ENCODE data around the gene RALGDS.

The RALGDS gene

DNA sequence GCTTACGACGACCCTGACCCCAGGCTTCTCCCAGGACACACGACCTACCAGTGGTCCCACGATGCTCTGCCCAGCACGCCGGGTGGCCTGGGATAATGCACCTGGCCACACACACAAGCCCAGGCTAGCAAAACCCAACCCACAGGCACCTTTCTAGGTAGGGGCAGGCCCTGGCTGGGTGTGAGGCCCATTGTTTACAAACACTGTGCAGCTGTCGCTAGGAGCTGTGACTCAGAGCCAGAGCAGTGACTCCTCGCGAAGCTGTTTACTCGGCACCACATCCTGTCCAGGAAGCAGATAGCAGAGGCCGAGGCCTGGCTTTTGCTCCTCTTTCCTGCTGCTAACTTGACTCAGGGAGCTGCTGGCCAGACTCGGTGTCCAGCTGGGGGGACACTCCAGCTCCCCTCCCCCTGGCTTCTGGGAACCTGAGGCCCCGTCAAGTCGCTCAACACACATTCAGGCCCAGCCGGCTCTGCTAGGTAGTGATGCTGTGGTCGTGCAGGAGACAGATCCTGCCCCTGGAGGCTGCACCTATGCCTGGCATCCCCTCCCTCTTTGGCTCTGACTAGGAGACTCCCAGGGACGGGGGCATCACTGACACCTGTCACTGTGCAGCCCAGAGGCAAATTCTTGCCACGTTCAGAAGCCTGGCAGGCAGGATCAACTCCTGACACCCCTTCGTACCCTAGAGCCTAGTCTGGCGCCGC, 12.8 kb upstream of the RALGDS start:
- Histone ChIP-seq H3K9me3 (ENCODE audit: control insufficient read depth, low read length) (no peaks in the 10 kb centered on the region), H3K9ac (ENCODE audit: low read length) (peak overlapping the region; percentile 87), H2AK5ac (ENCODE audit: low read length, severe bottlenecking) (peak overlapping the region; percentile 54), H3K4me3 (ENCODE audit: insufficient read depth in 1 of 2, low read depth in 1 of 2, low read length in 2 of 2) (peak overlapping the region in 1 of 2 experiments; percentile 40), H3K27me3 (ENCODE audit: control insufficient read depth in 1 of 2, insufficient read depth in 1 of 2, low read length in 2 of 2) (no peaks in the 10 kb centered on the region), H2AFZ (ENCODE audit: low read depth, low read length) (no peak overlapping the region), H3K4me1 (ENCODE audit: control insufficient read depth, insufficient read depth, low read depth, low read length) (peaks cover 50% of the 10 kb centered on the region), H3K14ac (ENCODE audit: low read length in 2 of 2) (peak overlapping the region in 1 of 2 experiments; percentile 97), H4K8ac (ENCODE audit: low read length) (peak overlapping the region; percentile 90), H3K36me3 (ENCODE audit: control insufficient read depth in 1 of 2, insufficient read depth in 2 of 2, low read depth in 1 of 2, low read length in 2 of 2) (peaks cover 0 to 28% of the 10 kb centered on the region in 2 experiments), H2BK120ac (ENCODE audit: low read depth, low read length) (peak overlapping the region; percentile 87), H3K23ac (ENCODE audit: low read length in 2 of 2) (peak overlapping the region in 1 of 2 experiments; percentile 73), H3K4ac (ENCODE audit: low read depth in 1 of 2, low read length in 2 of 2) (peak overlapping the region; percentile 62 to 98), H3K18ac (ENCODE audit: low read depth in 1 of 2, low read length in 2 of 2) (peak overlapping the region; percentile 97 to 98), H2BK12ac (ENCODE audit: low read length in 2 of 2) (peak overlapping the region; percentile 97 to 98), H2BK15ac (ENCODE audit: low read depth, poor library complexity, severe bottlenecking) (peak overlapping the region; percentile 82), H3K27ac (ENCODE audit: low read length, poor library complexity, severe bottlenecking) (peak overlapping the region; percentile 85), H4K91ac (ENCODE audit: low read length) (peak overlapping the region; percentile 95), H3K4me2 (ENCODE audit: low read length, poor library complexity, severe bottlenecking) (no peak overlapping the region), H2BK5ac (ENCODE audit: low read depth, low read length, poor library complexity, severe bottlenecking) (no peak overlapping the region), H3K79me1 (replicated peaks; ENCODE audit: low read length, poor library complexity, severe bottlenecking) (peaks cover 38% of the 10 kb centered on the region)
- WGBS: 19% methylated on average over 21 of the region's 21 CpGs
- DNase-seq: peak; percentile 99

DNA sequence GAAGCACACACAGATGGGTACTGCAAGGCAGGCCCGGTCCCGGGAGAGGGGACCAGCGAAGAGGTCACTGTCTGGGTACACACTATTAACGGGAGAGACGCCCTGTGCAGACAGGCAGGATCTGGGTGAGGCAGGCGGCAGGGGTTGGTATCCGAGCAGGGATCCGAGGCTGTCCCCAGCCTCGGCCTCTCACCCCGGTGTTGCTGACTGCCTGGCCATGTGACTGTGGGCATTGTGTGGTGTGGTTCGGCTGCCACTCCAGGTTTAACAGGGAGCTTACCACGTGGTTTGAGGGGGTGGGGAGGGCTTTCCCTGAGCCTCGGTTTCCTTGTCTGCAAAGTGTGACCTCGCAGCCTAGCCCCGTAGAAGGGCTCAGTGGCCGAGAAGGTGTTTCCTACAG, 11.1 kb upstream of the RALGDS start:
- H4K91ac ChIP-seq (ENCODE audit: low read length): peak overlapping the region; percentile 96
- H3K9me3 ChIP-seq (ENCODE audit: control insufficient read depth, low read length): no peaks in the 10 kb centered on the region
- H3K4ac ChIP-seq (ENCODE audit: low read depth in 1 of 2, low read length in 2 of 2): peak overlapping the region; percentile 7 to 13
- H3K4me3 ChIP-seq (ENCODE audit: insufficient read depth in 1 of 2, low read depth in 1 of 2, low read length in 2 of 2): no peak overlapping the region
- H3K4me2 ChIP-seq (ENCODE audit: low read length, poor library complexity, severe bottlenecking): no peak overlapping the region
- H2BK15ac ChIP-seq (ENCODE audit: low read depth, poor library complexity, severe bottlenecking): peak overlapping the region; percentile 78
- 94% methylated on average over 16 of the region's 16 CpGs for WGBS
- H3K14ac ChIP-seq (ENCODE audit: low read length in 2 of 2): peak overlapping the region in 1 of 2 experiments; percentile 0
- H3K79me1 ChIP-seq (replicated peaks; ENCODE audit: low read length, poor library complexity, severe bottlenecking): peaks cover 41% of the 10 kb centered on the region
- no peak overlapping the region for H3K9ac ChIP-seq (ENCODE audit: low read length)
- H2BK5ac ChIP-seq (ENCODE audit: low read depth, low read length, poor library complexity, severe bottlenecking): no peak overlapping the region
- no peak overlapping the region for H2AFZ ChIP-seq (ENCODE audit: low read depth, low read length)
- H3K27ac ChIP-seq (ENCODE audit: low read length, poor library complexity, severe bottlenecking): no peak overlapping the region
- H2AK5ac ChIP-seq (ENCODE audit: low read length, severe bottlenecking): no peak overlapping the region
- peaks cover 0 to 35% of the 10 kb centered on the region in 2 experiments for H3K36me3 ChIP-seq (ENCODE audit: control insufficient read depth in 1 of 2, insufficient read depth in 2 of 2, low read depth in 1 of 2, low read length in 2 of 2)
- no peak overlapping the region for H2BK120ac ChIP-seq (ENCODE audit: low read depth, low read length)
- no peak for DNase-seq
- peak overlapping the region; percentile 16 for H4K8ac ChIP-seq (ENCODE audit: low read length)
- H3K4me1 ChIP-seq (ENCODE audit: control insufficient read depth, insufficient read depth, low read depth, low read length): peaks cover 47% of the 10 kb centered on the region
- no peaks in the 10 kb centered on the region for H3K27me3 ChIP-seq (ENCODE audit: control insufficient read depth in 1 of 2, insufficient read depth in 1 of 2, low read length in 2 of 2)
- H3K18ac ChIP-seq (ENCODE audit: low read depth in 1 of 2, low read length in 2 of 2): peak overlapping the region; percentile 23 to 44
- peak overlapping the region; percentile 61 to 82 for H2BK12ac ChIP-seq (ENCODE audit: low read length in 2 of 2)
- H3K23ac ChIP-seq (ENCODE audit: low read length in 2 of 2): no peak overlapping the region

GRCh38 chr9:133131506-133131905, 10.5 kb upstream of the RALGDS start:
- 86% methylated on average over 5 of the region's 5 CpGs for WGBS
- no peaks in the 10 kb centered on the region for H3K9me3 ChIP-seq (ENCODE audit: control insufficient read depth, low read length)

DNA sequence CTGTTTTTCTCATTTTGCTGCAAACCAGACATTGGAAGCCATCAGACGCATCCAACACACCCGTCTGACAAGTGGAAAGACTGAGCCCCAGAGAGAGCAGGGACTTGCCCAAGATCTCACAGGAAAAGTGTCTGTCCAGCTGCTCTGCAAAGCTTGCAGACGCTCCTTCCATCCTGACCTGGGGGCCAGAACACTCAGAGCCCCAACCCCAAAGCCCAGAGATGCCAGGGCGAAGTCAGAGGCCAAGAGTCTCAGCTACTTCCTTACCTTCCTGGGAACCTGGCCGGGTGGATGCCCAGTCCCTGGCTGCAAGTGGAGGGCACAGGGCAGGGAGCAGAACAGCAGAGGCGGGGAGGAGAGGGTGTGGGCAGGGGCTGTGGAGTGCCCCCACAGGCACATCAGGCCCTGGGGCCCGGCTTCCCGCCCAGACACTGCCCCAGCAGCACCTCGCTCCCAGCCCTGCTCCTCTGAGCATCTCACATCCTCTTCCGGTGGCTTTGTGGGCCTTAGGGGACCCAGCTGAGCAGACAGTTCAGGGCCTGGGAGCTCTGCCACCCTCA, 9.7 kb upstream of the RALGDS start:
- Histone ChIP-seq H4K91ac (ENCODE audit: low read length) (no peak overlapping the region), H3K4me3 (ENCODE audit: insufficient read depth in 1 of 2, low read depth in 1 of 2, low read length in 2 of 2) (no peak overlapping the region), H2BK120ac (ENCODE audit: low read depth, low read length) (no peak overlapping the region), H3K4ac (ENCODE audit: low read depth in 1 of 2, low read length in 2 of 2) (no peak overlapping the region), H3K36me3 (ENCODE audit: control insufficient read depth in 1 of 2, insufficient read depth in 2 of 2, low read depth in 1 of 2, low read length in 2 of 2) (peaks cover 0 to 41% of the 10 kb centered on the region in 2 experiments), H3K27me3 (ENCODE audit: control insufficient read depth in 1 of 2, insufficient read depth in 1 of 2, low read length in 2 of 2) (no peaks in the 10 kb centered on the region), H2BK15ac (ENCODE audit: low read depth, poor library complexity, severe bottlenecking) (no peak overlapping the region), H4K8ac (ENCODE audit: low read length) (peak overlapping the region; percentile 42), H3K4me2 (ENCODE audit: low read length, poor library complexity, severe bottlenecking) (no peak overlapping the region), H3K18ac (ENCODE audit: low read depth in 1 of 2, low read length in 2 of 2) (peak overlapping the region; percentile 16 to 38), H2AK5ac (ENCODE audit: low read length, severe bottlenecking) (no peak overlapping the region), H2BK5ac (ENCODE audit: low read depth, low read length, poor library complexity, severe bottlenecking) (no peak overlapping the region), H3K4me1 (ENCODE audit: control insufficient read depth, insufficient read depth, low read depth, low read length) (peaks cover 57% of the 10 kb centered on the region), H3K9me3 (ENCODE audit: control insufficient read depth, low read length) (no peaks in the 10 kb centered on the region), H3K27ac (ENCODE audit: low read length, poor library complexity, severe bottlenecking) (no peak overlapping the region), H3K79me1 (replicated peaks; ENCODE audit: low read length, poor library complexity, severe bottlenecking) (peaks cover 46% of the 10 kb centered on the region), H2BK12ac (ENCODE audit: low read length in 2 of 2) (peak overlapping the region in 1 of 2 experiments; percentile 7), H2AFZ (ENCODE audit: low read depth, low read length) (no peak overlapping the region), H3K23ac (ENCODE audit: low read length in 2 of 2) (no peak overlapping the region), H3K9ac (ENCODE audit: low read length) (no peak overlapping the region), H3K14ac (ENCODE audit: low read length in 2 of 2) (no peak overlapping the region)
- DNase-seq: no peak
- WGBS: 93% methylated on average over 7 of the region's 10 CpGs

More at GRCh38 chr9:133131506-133131905, 10.5 kb upstream of the RALGDS start:
- Histone ChIP-seq H3K18ac (ENCODE audit: low read depth in 1 of 2, low read length in 2 of 2) (peak overlapping the region; percentile 5 to 57), H3K27ac (ENCODE audit: low read length, poor library complexity, severe bottlenecking) (no peak overlapping the region), H2AK5ac (ENCODE audit: low read length, severe bottlenecking) (peak overlapping the region; percentile 5), H2BK5ac (ENCODE audit: low read depth, low read length, poor library complexity, severe bottlenecking) (no peak overlapping the region), H3K4ac (ENCODE audit: low read depth in 1 of 2, low read length in 2 of 2) (peak overlapping the region; percentile 6 to 7), H3K36me3 (ENCODE audit: control insufficient read depth in 1 of 2, insufficient read depth in 2 of 2, low read depth in 1 of 2, low read length in 2 of 2) (peaks cover 0 to 41% of the 10 kb centered on the region in 2 experiments), H4K91ac (ENCODE audit: low read length) (peak overlapping the region; percentile 96), H3K23ac (ENCODE audit: low read length in 2 of 2) (no peak overlapping the region), H4K8ac (ENCODE audit: low read length) (peak overlapping the region; percentile 19), H3K14ac (ENCODE audit: low read length in 2 of 2) (peak overlapping the region in 1 of 2 experiments; percentile 5), H3K4me3 (ENCODE audit: insufficient read depth in 1 of 2, low read depth in 1 of 2, low read length in 2 of 2) (no peak overlapping the region), H3K79me1 (replicated peaks; ENCODE audit: low read length, poor library complexity, severe bottlenecking) (peaks cover 43% of the 10 kb centered on the region), H2BK15ac (ENCODE audit: low read depth, poor library complexity, severe bottlenecking) (peak overlapping the region; percentile 73), H3K4me1 (ENCODE audit: control insufficient read depth, insufficient read depth, low read depth, low read length) (peaks cover 53% of the 10 kb centered on the region), H3K4me2 (ENCODE audit: low read length, poor library complexity, severe bottlenecking) (no peak overlapping the region), H3K27me3 (ENCODE audit: control insufficient read depth in 1 of 2, insufficient read depth in 1 of 2, low read length in 2 of 2) (no peaks in the 10 kb centered on the region), H2BK12ac (ENCODE audit: low read length in 2 of 2) (peak overlapping the region; percentile 61 to 82), H2AFZ (ENCODE audit: low read depth, low read length) (no peak overlapping the region), H3K9ac (ENCODE audit: low read length) (peak overlapping the region; percentile 26), H2BK120ac (ENCODE audit: low read depth, low read length) (peak overlapping the region; percentile 39)
- no peak for DNase-seq

Data from mesenchymal stem cell (in vitro differentiated cells and primary cell).